T-helper 1 cell (primary cell): ENCODE measurements around the gene LRRC43.
A peak's percentile ranks its signal among the peaks of the same experiment; 100 is the strongest.

ENCODE experiments used
- DNase-seq, 5 donors: peaks; one replicate each; pipeline ENCODE4 v3.0.0-alpha.2; 2012 to 2020
- total RNA-seq, 4 donors: gene quantifications; one replicate each; lab custom pipeline; 2026; lab: John Stamatoyannopoulos, UW

LRRC43 gene, protein sequence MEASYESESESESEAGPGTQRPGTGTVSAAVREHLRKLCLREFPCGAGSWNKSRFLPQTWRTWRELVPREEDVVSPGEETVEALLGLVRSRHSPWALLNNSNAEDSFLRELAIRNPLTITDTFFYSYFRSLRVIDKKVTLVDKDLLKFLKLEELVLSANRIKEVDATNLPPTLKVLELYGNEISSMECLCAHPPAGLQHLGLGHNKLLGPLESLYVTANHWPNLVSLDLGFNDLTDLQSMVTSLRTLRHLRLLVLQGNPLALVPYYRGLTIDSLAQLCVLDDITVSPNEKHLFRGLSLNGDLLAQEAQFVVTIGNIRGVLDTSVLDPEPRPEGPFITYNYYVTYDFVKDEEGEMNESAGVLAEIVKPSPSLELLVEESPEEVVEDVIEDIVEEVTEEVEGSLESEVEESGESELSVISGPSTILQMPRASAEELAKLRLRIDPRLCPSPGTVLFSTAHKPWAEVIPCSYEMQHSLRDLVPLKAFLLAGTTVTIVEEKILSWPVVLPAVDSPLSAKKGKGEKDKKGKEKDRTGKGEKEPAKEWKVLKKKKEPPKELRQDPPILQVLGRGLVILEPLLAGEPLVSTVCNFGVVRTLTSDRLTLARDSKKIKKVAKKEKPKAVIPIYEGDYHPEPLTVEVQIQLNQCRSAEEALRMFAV
- total RNA-seq, result 0 to 1.1 (median 0.10) reads per million in 4 donors

DNA sequence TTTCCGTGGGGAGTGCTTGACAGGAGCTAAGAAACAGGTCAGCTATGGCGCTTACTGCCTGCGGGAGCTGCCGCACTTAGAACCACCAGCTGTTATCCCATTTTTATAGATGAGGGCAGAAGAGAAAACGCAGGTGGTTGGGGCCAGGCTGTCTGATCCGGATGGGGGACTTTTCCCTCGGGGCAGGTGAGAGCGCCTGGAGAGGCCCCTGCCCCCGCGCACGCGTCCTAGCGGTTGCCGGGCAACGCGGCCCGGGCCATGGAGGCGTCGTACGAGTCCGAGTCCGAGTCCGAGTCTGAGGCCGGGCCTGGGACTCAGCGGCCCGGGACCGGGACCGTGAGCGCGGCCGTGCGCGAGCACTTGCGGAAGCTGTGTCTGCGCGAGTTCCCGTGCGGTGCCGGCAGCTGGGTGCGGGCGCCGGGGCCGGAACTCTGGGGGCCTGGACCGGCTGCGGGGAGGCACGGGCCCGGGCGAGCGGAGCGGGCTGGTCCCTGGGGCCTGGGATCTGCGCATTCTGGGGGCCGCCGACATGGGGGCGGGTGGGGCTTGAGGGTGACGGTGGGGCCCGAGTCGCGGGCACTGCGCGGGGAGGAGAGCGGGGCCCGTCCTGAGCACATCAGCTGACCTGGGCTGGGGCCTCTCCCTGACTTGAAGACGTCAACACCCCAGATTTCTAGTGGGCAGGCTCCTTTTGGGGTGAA, at the start of gene LRRC43:
Gene LRRC43, plus strand, starts transcription at position 237 of the 701 bp plus-strand sequence. Its CDS starts 22 bp downstream, at position 259.
- DNase-seq, result peak in 1 of 5 donors; percentile 33

DNA sequence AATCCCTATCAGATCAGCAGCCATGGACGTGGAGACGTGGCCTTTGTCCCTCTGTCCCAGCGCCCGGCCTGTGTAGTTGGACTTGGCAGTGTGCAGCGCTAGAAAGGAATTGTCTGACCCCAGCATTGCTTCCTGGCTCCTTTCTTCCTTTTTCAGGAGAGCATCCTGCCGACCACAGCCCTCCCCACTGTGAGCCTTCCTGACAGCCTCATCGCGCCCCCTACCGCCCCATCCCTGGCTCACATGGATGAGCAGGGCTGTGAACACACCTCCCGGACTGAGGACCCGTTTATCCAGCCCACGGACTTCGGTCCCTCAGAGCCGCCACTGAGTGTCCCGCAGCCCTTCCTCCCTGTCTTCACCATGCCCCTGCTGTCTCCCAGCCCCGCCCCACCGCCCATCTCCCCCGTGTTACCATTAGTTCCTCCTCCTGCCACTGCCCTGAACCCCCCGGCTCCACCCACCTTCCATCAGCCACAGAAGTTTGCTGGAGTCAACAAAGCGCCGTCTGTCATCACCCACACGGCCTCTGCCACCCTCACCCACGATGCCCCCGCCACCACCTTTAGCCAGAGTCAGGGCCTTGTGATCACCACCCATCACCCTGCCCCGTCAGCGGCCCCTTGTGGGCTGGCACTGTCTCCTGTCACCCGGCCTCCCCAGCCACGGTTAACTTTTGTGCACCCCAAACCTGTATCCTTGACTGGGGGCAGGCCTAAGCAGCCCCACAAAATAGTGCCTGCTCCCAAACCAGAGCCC, 49.6 kb upstream of the LRRC43 start:
- DNase-seq, result no peak

DNA sequence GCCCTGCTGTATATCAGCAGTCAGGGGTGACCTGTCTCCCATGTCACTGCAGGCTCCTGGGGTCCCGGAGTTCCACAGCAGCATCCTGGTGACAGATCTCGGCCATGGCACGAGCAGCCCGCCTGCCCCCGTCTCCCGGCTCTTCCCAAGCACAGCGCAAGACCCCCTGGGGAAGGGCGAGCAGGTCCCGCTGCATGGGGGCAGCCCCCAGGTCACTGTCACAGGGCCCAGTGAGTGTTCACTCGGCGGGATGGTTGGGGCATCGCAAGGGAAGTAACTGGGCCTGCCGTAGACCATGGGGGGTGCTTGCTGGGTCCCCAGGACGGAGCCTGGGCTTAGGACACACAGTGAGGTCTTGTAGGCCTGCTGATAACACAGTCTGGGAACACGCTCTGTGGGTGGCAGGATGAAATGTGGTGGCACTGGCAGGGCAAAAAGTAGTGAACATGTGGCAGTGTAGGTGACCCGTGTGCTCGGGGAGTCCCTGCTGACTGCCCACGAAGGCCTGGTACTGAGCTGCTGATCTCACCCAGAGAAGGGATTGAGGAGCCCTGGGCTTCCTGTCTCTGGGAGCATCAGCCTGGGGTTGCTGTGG, 47.4 kb upstream of the LRRC43 start:
- DNase-seq, result no peak

DNA sequence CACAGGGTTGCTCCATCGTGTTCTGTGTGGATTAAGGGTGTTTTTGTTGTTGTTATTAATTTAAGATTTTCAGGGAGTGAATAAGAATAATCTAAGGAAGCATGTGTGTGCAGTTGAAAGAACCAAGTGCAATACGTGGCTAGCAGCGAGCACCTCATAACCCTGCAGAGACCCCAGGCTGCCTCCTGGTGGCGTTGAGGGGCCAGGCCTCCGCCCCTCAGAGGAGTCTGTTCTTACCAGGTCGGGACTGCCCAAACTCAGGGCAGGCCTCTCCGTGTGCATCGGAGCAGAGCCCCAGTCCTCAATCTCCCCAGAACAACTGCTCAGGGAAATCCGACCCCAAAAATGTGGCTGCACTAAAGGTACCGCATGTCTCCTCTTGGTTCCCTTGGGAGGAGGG, 45.7 kb upstream of the LRRC43 start:
- no peak for DNase-seq

DNA sequence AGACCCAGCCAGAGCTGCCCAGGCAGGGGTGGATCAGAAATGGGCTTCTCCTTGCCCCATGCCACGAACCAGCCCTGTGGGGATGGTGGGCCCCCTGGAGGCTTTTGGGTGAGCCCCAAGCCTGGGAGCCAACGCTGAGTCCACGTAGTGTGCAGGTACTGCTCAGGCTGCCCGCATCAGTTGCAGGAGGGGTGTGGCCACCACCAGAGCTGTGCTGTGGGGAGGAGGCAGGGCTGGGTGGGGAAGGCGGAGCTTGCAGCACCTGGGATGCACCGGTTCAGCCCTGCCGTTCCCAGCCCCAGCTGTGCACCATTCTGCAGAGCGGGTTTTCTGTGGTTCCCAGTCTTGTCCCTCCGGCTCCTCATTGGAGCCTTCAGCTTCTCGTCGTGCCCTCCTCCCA, 45.2 kb upstream of the LRRC43 start:
- DNase-seq, result no peak

DNA sequence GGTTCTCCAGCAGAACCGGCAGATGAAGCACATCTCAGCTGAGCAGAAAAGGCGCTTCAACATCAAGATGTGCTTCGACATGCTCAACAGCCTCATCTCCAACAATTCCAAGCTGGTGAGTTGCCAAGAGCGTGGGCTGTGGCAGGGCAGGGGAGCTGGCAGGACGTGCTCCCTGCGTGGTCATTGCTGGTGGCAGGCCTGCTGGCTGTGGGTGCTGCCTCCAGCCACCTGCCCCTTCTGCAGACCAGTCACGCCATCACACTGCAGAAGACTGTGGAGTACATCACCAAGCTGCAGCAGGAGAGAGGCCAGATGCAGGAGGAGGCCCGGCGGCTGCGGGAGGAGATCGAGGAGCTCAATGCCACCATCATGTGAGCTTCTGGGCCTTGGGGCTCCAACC, 44.7 kb upstream of the LRRC43 start:
- DNase-seq, result no peak

DNA sequence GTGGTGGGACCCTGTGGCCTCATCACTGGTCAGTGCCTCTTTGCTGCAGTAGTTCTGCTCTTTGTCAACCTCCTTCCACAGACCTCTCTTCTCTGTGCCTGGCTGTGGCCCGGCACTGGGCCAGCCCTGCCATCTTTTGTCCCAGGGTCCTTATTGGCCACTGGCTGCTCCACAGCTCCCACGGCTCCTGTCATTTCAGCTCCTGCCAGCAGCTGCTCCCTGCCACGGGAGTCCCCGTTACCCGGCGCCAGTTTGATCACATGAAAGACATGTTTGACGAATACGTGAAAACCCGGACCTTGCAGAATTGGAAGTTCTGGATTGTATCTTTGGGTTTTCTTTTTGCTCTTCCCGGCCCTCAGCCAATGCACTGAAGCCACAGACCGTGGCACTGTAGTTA, 44.3 kb upstream of the LRRC43 start:
- no peak for DNase-seq

DNA sequence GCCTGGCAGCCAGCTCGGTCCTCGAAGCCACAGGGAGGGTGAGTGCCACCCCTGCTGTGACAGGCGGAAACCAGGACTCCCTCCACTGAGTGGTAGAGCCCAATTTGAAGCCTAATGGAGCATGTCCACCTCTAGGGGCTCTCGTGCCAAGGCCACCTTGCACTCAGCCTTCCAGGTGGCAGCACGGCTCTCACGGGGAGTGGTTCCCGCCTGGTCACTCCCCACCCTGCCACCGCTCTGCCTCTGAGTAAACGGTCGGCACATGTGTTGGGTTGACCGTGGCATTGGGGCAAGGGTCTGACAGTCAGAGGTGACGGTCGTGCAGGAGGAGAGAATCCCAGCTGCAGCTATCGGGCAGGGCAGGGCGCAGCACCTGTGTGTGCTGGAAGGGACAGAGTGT, 43.7 kb upstream of the LRRC43 start:
- no peak for DNase-seq

DNA sequence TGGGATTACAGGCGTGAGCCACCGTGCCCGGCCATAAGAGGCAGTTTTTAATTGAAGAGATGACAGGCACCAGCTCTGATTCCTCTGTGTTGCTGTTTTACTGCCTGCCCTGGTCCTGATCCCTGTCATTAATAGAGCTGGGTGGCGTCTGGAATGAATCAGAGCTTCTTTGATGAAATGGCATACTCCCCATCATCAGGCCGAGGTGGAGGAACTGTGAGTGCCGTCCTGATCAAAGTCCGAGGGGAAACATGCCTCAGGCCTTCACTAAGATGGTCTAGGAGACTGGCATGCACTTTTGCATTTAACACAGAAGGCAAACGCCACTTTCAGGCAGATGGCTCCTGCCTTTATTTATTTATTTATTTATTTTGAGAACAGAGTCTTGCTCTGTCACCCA, 43.0 kb upstream of the LRRC43 start:
- DNase-seq, result no peak

DNA sequence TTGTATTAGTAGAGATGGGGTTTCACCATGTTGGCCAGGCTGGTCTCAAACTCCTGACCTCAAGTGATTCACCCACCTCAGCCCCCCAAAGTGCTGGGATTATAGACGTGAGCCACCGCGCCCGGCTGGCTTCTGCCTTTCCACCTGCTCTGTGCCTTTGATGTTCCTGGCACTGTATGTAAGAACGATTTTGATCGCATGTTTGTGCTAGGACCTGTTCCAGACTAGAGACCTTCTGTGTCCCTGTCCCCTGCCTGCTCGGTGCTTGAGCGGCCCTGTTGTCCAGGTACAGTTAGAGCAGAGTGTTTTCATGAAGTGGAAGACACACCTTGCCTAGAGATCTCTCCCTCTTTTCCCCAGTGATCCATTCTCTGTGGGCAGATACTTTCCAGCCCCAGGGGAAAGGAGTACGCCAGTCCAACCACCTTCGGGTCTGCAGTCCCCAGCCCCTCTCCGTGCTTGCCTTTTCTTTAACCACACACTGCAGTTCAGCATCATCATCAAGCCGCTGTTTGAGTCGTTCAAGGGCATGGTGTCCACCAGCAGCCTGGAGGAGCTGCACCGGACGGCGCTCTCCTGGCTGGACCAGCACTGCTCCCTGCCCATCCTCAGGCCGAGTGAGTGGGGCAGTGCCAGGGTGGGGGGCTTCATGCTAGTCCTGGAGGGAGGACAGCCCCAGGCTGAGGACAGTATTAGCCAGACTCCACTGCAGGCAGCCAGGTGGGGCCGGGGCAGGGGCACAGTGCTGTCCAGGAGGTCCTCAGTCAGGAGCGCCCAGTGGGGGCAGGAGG, 42.3 kb upstream of the LRRC43 start:
- no peak for DNase-seq

DNA sequence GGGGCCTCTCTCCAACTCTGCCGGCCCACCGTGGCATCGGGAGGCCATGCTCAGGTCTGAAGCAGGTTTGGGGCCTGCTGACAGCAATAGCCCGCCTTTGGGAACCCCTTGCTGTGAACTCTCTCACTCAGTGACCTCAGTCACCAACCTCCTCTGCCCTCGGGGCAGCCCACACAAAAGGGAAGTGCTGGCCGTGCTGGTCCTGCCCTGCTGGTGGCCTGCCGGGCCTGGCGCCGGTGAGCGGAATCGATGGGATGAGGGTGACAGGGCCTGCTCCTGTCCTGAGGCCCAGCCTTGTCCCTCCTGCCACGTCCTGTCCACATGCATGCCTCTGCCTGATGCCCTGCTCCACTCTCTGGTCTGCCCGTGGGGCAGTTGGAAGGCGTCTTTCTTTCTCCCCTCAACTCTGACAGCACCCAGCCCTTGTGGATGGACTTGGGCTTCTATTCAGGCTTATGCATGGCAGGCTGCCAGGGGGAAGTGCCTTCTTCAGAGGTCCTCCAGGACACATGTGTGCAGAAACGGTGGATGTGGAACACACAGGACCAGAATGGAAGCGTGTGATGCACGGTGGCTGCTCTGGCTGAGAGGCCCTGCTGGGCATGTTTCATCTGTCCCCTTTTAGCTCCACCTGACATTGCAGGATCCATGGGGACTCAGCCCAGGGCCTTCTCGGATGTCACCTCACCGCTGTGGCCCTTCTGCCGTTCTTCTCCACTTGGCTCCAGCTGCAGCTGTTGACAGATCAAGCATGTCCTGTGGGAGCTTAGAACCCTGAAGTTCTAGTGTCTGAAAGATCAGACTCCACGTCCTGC, 40.8 kb upstream of the LRRC43 start:
- no peak for DNase-seq

DNA sequence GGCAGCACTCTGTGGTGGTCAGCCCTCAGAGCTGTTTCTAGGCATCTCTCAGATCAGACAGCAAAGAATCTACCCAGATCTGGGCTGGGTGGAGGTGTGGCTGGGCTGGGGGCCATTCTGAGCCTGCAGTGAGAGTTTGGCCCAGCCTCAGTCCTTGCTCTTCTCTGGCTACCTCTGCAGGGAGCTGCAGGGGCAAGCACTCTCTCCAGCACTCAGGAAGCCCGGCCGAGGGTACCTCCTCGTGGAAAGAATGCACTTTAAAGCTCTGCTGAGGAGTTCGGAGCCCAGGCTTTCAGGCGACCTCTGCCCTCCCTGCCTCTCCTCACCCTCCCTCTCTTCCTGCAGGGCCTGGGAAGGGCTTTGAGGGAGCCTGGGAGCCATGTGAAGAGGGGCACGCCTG, 40.1 kb upstream of the LRRC43 start:
- no peak for DNase-seq

DNA sequence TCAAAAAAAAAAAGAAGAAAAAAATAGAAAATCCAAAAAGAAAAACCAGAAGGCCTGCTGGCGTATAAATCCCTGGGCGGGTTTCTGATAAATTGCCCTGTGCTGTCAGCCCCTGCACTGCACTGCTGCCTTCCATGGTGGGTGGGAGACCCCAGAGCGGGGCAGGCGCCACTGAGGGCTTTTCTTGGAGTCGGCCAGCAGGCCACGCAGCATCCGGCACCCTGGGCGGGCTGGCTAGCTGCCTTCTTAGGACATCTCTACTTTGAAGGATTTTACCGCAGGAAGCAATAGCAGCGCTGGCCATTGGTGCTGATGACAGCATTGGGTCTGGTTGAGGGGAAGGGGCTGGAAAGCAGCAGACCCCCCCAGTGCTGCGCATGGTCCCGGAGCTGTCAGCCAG, 38.0 kb upstream of the LRRC43 start:
- no peak for DNase-seq

DNA sequence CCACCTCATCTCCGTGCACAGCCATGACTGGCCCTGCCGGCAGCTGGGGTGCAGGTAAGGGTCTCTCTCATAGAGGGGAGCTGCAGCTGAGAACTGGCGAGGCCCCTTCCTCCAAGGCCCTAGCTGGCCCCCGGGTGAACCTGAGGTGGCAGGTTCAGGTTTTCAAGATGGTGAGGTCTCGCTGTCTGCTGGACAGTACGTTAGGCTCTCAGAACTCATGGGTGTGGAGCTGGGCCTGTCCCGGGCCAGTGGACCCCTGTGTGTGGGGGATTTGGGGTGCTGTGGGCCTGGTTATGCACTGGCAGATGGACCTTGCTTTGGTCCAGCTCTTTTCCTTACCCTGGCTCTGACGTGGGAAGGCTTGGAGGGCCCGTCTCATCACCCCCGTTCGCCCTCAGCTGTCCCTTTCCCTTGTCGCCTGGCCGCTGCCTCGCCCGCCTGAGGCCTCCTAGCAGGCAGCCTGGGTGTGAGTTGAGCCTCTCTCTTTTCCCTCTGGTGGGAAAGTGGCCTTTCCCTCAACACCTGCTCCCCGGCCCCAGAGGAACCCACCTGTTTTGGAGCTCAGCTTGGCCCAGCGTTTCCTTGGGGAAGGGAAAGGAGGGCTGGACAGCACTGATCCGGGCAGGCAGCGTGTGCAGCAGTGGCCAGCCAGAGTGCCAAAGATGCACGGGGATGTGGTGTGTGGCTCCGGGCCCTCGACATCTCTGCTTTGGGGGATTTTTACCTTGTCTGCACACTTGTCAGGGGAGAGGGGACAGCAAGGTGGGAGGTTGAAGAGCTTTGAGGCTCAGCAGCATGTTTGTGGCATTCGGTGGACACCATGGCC, 37.2 kb upstream of the LRRC43 start:
- no peak for DNase-seq

DNA sequence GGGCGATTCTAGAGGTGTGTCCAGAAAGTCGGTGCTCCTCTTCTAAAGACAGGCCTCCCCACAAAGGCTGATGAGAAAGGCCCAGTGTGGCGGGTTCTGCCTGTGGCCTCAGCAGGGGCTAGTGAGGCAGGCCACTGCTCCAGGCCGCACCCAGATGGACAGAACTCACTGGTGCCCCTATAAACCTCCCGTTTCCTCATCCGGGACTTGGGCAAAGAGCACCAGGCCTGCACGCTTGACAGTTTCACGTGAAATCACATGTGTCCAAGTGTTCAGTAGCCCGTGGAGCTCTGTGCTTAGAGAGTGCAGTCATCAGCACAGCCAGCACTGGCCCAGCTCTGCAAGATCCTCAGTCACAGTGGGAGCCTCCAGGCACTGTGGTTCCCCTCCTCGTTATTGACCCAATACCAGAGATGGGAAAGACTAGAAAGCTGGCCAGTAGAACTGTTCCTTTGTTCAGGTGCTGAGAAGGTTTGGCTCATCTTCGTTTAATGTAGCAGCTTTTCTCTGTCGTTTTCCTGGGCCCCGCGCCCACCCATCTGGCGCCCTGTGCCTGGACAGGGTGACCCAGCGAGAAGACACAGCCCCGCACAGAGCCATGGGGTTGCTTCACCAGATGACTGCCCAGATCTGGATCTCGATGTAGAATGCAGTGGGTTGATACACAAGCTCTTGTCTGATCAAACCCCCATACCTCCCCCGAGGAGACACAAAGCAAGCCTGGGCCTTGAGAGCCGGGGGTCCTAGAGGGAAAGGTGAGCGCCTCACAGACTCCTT, 35.2 kb upstream of the LRRC43 start:
- DNase-seq, result no peak

DNA sequence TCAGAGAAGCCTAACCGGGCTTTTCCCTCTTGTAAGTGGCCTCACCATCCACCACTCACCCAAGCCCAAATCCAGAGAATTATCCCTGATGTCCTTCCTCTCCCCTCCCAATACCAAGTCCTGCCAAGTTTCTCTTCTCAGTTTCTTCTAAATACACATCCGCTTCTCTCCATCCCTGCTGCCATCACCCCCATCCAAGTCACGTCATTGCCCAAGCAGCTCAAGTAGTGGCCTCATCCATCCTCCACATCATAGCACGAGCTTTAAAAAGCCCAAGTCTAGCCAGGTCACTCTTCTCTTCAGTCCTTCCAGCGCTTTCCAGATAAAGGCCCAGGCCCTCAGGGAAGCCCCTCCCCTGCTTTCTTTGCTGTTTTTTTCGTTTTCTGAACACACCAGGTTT, 34.3 kb upstream of the LRRC43 start:
- DNase-seq, result no peak

DNA sequence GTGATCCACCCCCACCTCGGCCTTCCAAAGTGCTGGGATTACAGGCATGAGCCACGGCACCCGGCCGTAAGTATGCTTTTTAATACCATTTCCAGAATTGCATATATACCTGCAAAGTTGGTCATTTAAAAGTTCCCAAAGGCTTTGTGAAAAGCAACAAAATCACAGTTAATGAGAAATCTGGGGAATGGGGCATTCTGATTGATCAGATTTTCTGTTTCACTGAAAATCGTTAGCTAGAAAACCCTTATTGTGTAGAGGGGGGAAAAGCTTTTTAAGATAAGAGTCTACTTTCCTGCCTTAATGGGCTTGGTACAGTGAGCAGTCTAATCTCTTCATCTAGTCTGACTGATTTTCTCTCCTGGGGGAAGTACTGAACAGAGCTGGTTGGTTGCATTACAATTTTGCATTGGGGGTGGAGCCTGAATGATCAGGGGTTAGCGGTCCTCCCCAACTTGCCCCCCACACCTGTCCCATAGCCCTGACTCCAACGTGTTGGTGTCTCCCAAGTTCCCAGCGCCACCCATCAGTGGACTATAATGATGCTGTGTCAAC, 32.7 kb upstream of the LRRC43 start:
- DNase-seq, result no peak

DNA sequence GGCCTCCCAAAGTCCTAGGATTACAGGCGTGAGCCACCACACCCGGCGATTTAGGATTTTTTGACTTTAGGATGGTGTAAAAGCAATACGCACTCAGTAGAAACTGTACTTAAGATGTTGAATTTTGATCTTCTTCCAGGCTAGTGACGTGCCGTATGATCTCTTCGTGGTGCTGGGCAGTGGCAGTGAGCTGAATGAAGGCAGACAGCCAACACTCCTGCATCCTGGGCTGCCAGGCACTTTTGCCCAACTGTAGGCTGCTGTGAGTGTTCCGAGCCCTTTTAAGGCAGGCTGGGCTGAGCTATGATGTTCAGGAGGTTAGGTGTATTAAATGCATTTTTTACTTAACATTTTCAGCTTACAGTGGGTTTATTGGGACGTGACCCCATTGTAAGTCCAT, 30.2 kb upstream of the LRRC43 start:
- DNase-seq, result no peak

DNA sequence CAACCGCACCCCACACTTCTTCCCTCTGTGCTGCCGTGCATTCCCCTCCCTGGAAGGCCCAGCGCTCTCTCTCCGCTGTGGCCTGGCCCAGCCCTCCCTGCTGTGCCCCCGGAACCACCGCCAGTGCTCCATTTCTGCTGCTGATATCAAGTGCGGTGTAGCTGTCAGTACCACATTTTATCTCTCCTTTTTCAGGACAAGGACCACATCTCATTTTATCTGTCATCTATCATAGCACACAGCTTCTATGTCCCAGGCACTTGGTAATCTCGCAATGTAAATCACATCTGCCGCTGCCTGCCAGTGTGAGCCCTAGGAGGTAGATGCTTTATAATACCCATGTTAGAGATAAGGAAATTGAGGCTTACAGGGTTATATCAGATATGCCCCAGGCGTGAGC, 27.2 kb upstream of the LRRC43 start:
- no peak for DNase-seq
